Right lobe of liver (tissue), 6 donors: ENCODE results near the gene CD99. TPM values are rescaled to one million over a fixed set of nuclear protein-coding genes. Genes with fewer than 3 reads are reported as not detected.

Source experiments
- ATAC-seq, 4 donors: fragments of 200-7000 bp; cut with Tn5 transposase; one replicate each; pipeline ENCODE4 v1.9.1; 2020; ENCODE audit warnings: mild to moderate bottlenecking in 4 of 4, moderate library complexity in 4 of 4
- DNase-seq, 3 donors: peaks; one replicate each; pipeline ENCODE4 v3.0.0-alpha.2; 2020
- H3K27ac ChIP-seq, 3 donors: fragments of 200-600 bp; one replicate each; pipeline ENCODE4 v1.8.0; 2022
- H3K27me3 ChIP-seq, 2 donors: fragments of 200-600 bp; one replicate each; pipeline ENCODE4 v1.8.0; 2022
- H3K36me3 ChIP-seq, 4 donors: fragments of 200-600 bp; sonication (generic) in 1 of 4; one replicate each; pipeline versions ENCODE4 v1.5.1 to v1.8.0; 2017 to 2022; ENCODE audit warnings: control low read depth in 1 of 4
- H3K4me1 ChIP-seq, 4 donors: fragments of 200-600 bp; sonication (generic) in 1 of 4; one replicate each; pipeline versions ENCODE4 v1.5.1 to v1.8.0; 2017 to 2022; ENCODE audit warnings: control low read depth in 1 of 4
- H3K4me3 ChIP-seq, 3 donors: fragments of 200-600 bp; one replicate each; pipeline ENCODE4 v1.8.0; 2022
- H3K9me3 ChIP-seq, 4 donors: fragments of 200-600 bp; sonication (generic) in 1 of 4; one replicate each; pipeline versions ENCODE4 v1.5.1 to v1.8.0; 2017 to 2022; ENCODE audit warnings: control low read depth in 1 of 4
- POLR2A ChIP-seq: fragments of 450-650 bp; IDR thresholded peaks from one replicate; pipeline ENCODE4 v1.6.1; 2017; ENCODE audit warnings: antibody characterized with exemption, mild to moderate bottlenecking
- WGBS: methylation state at CpG from one replicate; pipeline ENCODE4 v1.1.6; 2018; ENCODE audit warnings: low coverage, low lambda C conversion rate; ENCODE audit not compliant: insufficient coverage; ENCODE audit errors: missing lambda C conversion rate; 5-methylcytosine and 5-hydroxymethylcytosine counted together
- intact Hi-C, 2 donors: fragments of 100-400 bp; cut with DNase I; formaldehyde crosslinking; loops; one replicate each; pipeline versions ENCODE4 v1.11.2 to v1.14.1; 2022
- total RNA-seq, 6 experiments: library from RNA; depleted of rRNA in 2 of 6; stranded (reverse); fragments of >200 nt in 2 of 6; fragmentation: NEBNext Ultra II Directional in 3 of 6; extraction: Animal tissue kit (Norgen Biotek cat#: 25700) in 3 of 6; gene quantifications; one replicate each; pipeline versions ENCODE4 v1.1.0 to v1.2.4, GENCODE V29; 2016 to 2023
- TF ChIP-seq, protein P1 (sequence below), 4 donors: fragments of 200-600 bp in 3 of 4; fragments of 450-650 bp in 1 of 4; IDR thresholded peaks; one replicate each; pipeline versions ENCODE4 v1.5.1 to v1.8.0; 2016 to 2022; ENCODE audit warnings: antibody characterized with exemption in 4 of 4, mild to moderate bottlenecking in 2 of 4
- donor health status: DM: no; HTN: yes; CAD: no.
- donor health status: DM: no; HTN: no; CAD: no.
- donor health status: DM: no; HTN: no; CAD: no.
- donor health status: DM: no; HTN: yes; CAD: no.
- donor health status: DM: no; HTN: yes; CAD: no.

CD99 gene
- total RNA-seq, 6 experiments from 2014 or later: 88.5 to 139 (median 119) TPM

GRCh38 chrX:2682565-2683177 lies 8.4 kb upstream of the CD99 start:
- Histone ChIP-seq H3K4me3 (no peak overlapping the region), H3K36me3 (no peaks in the 10 kb centered on the region), H3K4me1 (no peaks in the 10 kb centered on the region), H3K27me3 (no peaks in the 10 kb centered on the region), H3K9me3 (no peaks in the 10 kb centered on the region), H3K27ac (no peak overlapping the region)
- no peak for ATAC-seq
- WGBS: 76% methylated on average over 4 of the region's 6 CpGs
- TF ChIP-seq, protein P1, sequence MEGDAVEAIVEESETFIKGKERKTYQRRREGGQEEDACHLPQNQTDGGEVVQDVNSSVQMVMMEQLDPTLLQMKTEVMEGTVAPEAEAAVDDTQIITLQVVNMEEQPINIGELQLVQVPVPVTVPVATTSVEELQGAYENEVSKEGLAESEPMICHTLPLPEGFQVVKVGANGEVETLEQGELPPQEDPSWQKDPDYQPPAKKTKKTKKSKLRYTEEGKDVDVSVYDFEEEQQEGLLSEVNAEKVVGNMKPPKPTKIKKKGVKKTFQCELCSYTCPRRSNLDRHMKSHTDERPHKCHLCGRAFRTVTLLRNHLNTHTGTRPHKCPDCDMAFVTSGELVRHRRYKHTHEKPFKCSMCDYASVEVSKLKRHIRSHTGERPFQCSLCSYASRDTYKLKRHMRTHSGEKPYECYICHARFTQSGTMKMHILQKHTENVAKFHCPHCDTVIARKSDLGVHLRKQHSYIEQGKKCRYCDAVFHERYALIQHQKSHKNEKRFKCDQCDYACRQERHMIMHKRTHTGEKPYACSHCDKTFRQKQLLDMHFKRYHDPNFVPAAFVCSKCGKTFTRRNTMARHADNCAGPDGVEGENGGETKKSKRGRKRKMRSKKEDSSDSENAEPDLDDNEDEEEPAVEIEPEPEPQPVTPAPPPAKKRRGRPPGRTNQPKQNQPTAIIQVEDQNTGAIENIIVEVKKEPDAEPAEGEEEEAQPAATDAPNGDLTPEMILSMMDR (IDR thresholded peaks at IDR 0.05): no peak
- no peak for TF ChIP-seq POLR2A
- no peak for DNase-seq
- intact Hi-C loops: no loop called here

- intact Hi-C loops: no loop called here
- no peak for DNase-seq
- WGBS: 90% methylated on average over 1 of the region's 1 CpG
- Histone ChIP-seq H3K27me3 (no peaks in the 10 kb centered on the region), H3K4me3 (no peak overlapping the region), H3K27ac (no peak overlapping the region), H3K4me1 (no peaks in the 10 kb centered on the region), H3K36me3 (no peaks in the 10 kb centered on the region), H3K9me3 (no peaks in the 10 kb centered on the region)
- no peak for TF ChIP-seq POLR2A
- TF ChIP-seq, protein P1 (IDR thresholded peaks at IDR 0.05): no peak
- ATAC-seq: no peak
Observed at GRCh38 chrX:2684256-2684655, 6.8 kb upstream of the CD99 start.

DNA sequence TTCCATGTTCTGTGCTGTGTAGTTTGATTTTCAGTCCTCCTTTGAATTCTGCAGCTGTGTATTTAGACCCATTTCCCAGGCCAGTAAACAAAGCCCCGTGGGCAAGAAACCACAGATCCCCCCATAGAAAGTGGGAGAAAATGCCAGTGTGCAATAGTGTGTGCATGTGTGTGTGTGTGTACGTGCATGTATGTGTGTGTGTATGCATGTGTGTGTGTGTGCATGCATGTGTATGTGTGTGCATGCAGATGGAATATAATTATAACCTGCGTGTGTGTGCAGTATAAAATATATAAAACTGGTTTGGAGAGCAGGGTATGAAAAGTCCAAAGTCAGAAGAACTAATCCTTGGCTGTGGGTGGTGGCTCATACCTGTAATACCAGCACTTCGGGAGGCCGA lies 5.2 kb upstream of the CD99 start:
- TF ChIP-seq, protein P1 (IDR thresholded peaks at IDR 0.05): no peak
- no peak for TF ChIP-seq POLR2A
- Histone ChIP-seq H3K36me3 (no peaks in the 10 kb centered on the region), H3K27ac (no peak overlapping the region), H3K4me3 (no peak overlapping the region), H3K4me1 (no peaks in the 10 kb centered on the region), H3K9me3 (no peaks in the 10 kb centered on the region), H3K27me3 (no peaks in the 10 kb centered on the region)
- intact Hi-C loops: no loop called here
- DNase-seq: no peak
- 70% methylated on average over 5 of the region's 5 CpGs for WGBS
- no peak for ATAC-seq

- H3K36me3 ChIP-seq: no peaks in the 10 kb centered on the region
- intact Hi-C loops: no loop called here
- ATAC-seq (peak; percentile 15 to 57 (median 54)), DNase-seq (peak; percentile 52 to 65 (median 58))
- WGBS: 72% methylated on average over 15 of the region's 37 CpGs
- peak overlapping the region; percentile 83 to 99 (median 97) for H3K4me3 ChIP-seq
- H3K27me3 ChIP-seq: no peaks in the 10 kb centered on the region
- TF ChIP-seq, protein P1 (IDR thresholded peaks at IDR 0.05): no peak
- no peak for TF ChIP-seq POLR2A
- H3K27ac ChIP-seq: no peak overlapping the region
- H3K4me1 ChIP-seq: no peaks in the 10 kb centered on the region
- H3K9me3 ChIP-seq: no peaks in the 10 kb centered on the region
Observed at GRCh38 chrX:2689773-2690666, 1.1 kb upstream of the CD99 start.
